Measurements from ENCODE around the gene CRIP3. TPM values are rescaled to one million over a fixed set of nuclear protein-coding genes. Genes with fewer than 3 reads are reported as not detected.

CRIP3 gene
- total and polyA plus RNA-seq, 2 of the 4 experiments (the other 2 are of a cell fraction): not detected

DNA sequence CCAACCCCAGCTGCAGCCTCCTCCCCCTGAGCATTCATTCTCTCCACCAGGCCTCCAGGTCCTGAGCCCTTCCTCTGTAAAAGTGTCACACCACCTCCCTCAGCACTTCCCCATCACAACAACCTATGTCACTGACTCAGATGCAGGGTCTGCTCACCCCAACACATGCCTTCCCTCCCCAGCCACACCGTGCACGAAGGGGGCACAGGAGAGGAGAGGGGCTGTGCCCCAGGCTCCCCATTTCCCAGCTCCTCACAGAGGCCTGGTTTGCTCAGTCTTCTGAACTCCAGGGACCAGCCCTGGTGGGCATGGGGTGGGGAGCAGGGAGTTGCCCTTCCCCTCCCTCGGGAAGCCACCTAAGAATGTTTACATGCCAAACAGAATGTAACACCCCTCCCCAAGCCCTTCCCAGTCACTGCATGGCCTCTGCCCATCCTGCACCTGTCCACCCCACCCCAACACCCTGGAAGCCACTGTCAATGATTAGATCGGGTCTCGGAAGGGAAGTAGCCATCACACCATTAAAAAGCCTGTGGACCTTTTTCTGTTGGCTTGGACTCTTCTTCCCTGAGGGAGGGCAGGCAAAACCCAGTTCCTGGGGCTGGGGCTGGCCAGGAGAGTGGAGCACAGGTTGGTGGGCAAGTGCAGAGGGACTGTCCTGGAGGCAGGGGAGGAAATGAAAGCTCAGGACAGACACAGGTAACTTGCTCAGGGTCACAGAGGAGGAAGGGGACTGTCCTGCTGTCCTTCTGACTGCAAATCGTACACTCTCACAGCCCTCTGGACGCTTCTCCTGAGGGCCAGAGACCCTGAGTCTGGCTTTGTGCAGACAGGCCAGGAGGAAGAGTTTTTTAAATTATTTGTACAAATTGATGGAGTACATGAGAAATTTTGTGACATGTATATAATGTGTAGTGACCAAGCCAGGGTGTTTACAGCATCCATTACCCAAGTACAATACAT is 20.6 kb downstream of the CRIP3 start:
- no peaks in the 10 kb centered on the region for H3K79me1 ChIP-seq (ENCODE audit: low read depth in 1 of 2, low read length in 2 of 2)
- H4K91ac ChIP-seq (ENCODE audit: insufficient read depth, low read depth, low read length): no peak overlapping the region
- no peak overlapping the region for H3K56ac ChIP-seq (ENCODE audit: extremely low read depth, insufficient read depth, low read length)
- no peak overlapping the region for H3K18ac ChIP-seq (ENCODE audit: low read depth, low read length)
- no peaks in the 10 kb centered on the region for H3K9me1 ChIP-seq (ENCODE audit: insufficient read depth, low read length)
- H2AFZ ChIP-seq (replicated peaks; ENCODE audit: low read length, poor library complexity): no peak overlapping the region
- POLR2A ChIA-PET (ENCODE audit: unreplicated experiment): no interaction called here
- no peak overlapping the region for H2AK9ac ChIP-seq (replicated peaks; ENCODE audit: low read depth, low read length, poor library complexity)
- H3K4me3 ChIP-seq (ENCODE audit: insufficient read depth, low read depth, low read length): no peak overlapping the region
- no peak overlapping the region for H2BK15ac ChIP-seq (ENCODE audit: low read depth, low read length)
- no peak overlapping the region for H2BK120ac ChIP-seq (ENCODE audit: low read depth, low read length)
- intact Hi-C loops (cut with micrococcal nuclease) (no loop called here), in situ Hi-C loops (cut with MboI; ENCODE audit: low sequenced_read_pairs) (no loop called here), dilution Hi-C loops (cut with HindIII; ENCODE audit: low sequenced_read_pairs, unreplicated experiment) (no loop called here)
- no peak overlapping the region for H4K8ac ChIP-seq (ENCODE audit: low read depth in 2 of 2, low read length in 2 of 2)
- no peak overlapping the region for H2BK5ac ChIP-seq (ENCODE audit: low read depth, low read length, poor library complexity, severe bottlenecking)
- DNase-seq (no peak), ATAC-seq (ENCODE audit: low read depth) (no peak)
- no peak overlapping the region for H3K4me2 ChIP-seq (ENCODE audit: low read depth, low read length)
- no TSS peak for BruUV-seq (replicated peaks)
- no peaks in the 10 kb centered on the region for H3K9me3 ChIP-seq (ENCODE audit: control insufficient read depth, insufficient read depth, low read length)
- H3K27ac ChIP-seq (ENCODE audit: insufficient read depth, low read length): no peak overlapping the region
- no peaks in the 10 kb centered on the region for H3K36me3 ChIP-seq (ENCODE audit: control insufficient read depth, insufficient read depth, low read length)
- H2AK5ac ChIP-seq (ENCODE audit: low read depth, low read length): no peak overlapping the region
- H3K4ac ChIP-seq (ENCODE audit: low read depth, low read length): no peak overlapping the region
- no peak overlapping the region for H3K23ac ChIP-seq (ENCODE audit: low read depth, low read length)
- H3K9ac ChIP-seq (ENCODE audit: low read depth, low read length): no peak overlapping the region
- H3K14ac ChIP-seq (replicated peaks; ENCODE audit: low read depth, low read length): no peak overlapping the region
- no CpG with 5 or more reads among the region's 7 CpGs for WGBS, 2 experiments (ENCODE audit: extremely low coverage in 2 of 2, insufficient read length in 1 of 2)
- no peaks in the 10 kb centered on the region for H3K4me1 ChIP-seq (ENCODE audit: control insufficient read depth, insufficient read depth, low read length)
- peaks cover 39% of the 10 kb centered on the region; the same call in 1 of the 2 replicates for H3K27me3 ChIP-seq (ENCODE audit: control insufficient read depth, insufficient read depth, low read length)
- H2BK20ac ChIP-seq (ENCODE audit: low read depth, low read length): no peak overlapping the region
- CTCF ChIA-PET: interaction anchor here (0.7 kb wide), 1 partner anchor 20 kb away, joined by 4 read pairs; the partner anchor contains the start of gene CRIP3
- no peak overlapping the region for H4K5ac ChIP-seq (ENCODE audit: low read depth, low read length)
- H4K20me1 ChIP-seq (ENCODE audit: insufficient read depth, low read length): no peaks in the 10 kb centered on the region
- TF ChIP-seq RFX5 (IDR thresholded peaks at IDR 0.05; ENCODE audit: low read depth, low read length): no peak
- no peak for TF ChIP-seq NFE2L2 (IDR thresholded peaks at IDR 0.05; ENCODE audit: low read depth, low read length)
- TF ChIP-seq CEBPB (IDR thresholded peaks at IDR 0.05; ENCODE audit: low read depth, low read length): no peak
- no peak for TF ChIP-seq CHD1 (IDR thresholded peaks at IDR 0.05; ENCODE audit: low read depth, low read length)
- no peak for TF ChIP-seq USF2 (IDR thresholded peaks at IDR 0.05; ENCODE audit: low read depth, low read length)
- TF ChIP-seq, protein P1, sequence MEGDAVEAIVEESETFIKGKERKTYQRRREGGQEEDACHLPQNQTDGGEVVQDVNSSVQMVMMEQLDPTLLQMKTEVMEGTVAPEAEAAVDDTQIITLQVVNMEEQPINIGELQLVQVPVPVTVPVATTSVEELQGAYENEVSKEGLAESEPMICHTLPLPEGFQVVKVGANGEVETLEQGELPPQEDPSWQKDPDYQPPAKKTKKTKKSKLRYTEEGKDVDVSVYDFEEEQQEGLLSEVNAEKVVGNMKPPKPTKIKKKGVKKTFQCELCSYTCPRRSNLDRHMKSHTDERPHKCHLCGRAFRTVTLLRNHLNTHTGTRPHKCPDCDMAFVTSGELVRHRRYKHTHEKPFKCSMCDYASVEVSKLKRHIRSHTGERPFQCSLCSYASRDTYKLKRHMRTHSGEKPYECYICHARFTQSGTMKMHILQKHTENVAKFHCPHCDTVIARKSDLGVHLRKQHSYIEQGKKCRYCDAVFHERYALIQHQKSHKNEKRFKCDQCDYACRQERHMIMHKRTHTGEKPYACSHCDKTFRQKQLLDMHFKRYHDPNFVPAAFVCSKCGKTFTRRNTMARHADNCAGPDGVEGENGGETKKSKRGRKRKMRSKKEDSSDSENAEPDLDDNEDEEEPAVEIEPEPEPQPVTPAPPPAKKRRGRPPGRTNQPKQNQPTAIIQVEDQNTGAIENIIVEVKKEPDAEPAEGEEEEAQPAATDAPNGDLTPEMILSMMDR (conservative IDR thresholded peaks at IDR 0.05; ENCODE audit: low read depth, low read length): no peak
- TF ChIP-seq FOS (IDR thresholded peaks at IDR 0.05; ENCODE audit: low read depth, low read length): no peak
- no peak for TF ChIP-seq BHLHE40 (IDR thresholded peaks at IDR 0.05; ENCODE audit: low read depth, low read length)
- TF ChIP-seq POLR2A (IDR thresholded peaks at IDR 0.05; ENCODE audit: low read depth, low read length): no peak
- TF ChIP-seq MAFK (IDR thresholded peaks at IDR 0.05; ENCODE audit: low read depth, low read length): no peak
- TF ChIP-seq MXI1 (IDR thresholded peaks at IDR 0.05; ENCODE audit: borderline replicate concordance, low read depth, low read length): no peak
- no peak for TF ChIP-seq RAD21 (IDR thresholded peaks at IDR 0.05; ENCODE audit: low read length)
- TF ChIP-seq, protein P2, sequence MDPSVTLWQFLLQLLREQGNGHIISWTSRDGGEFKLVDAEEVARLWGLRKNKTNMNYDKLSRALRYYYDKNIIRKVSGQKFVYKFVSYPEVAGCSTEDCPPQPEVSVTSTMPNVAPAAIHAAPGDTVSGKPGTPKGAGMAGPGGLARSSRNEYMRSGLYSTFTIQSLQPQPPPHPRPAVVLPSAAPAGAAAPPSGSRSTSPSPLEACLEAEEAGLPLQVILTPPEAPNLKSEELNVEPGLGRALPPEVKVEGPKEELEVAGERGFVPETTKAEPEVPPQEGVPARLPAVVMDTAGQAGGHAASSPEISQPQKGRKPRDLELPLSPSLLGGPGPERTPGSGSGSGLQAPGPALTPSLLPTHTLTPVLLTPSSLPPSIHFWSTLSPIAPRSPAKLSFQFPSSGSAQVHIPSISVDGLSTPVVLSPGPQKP (IDR thresholded peaks at IDR 0.05; ENCODE audit: borderline replicate concordance, low read depth, low read length): no peak
- TF ChIP-seq RCOR1 (IDR thresholded peaks at IDR 0.05; ENCODE audit: insufficient replicate concordance, low read length): no peak
- no peak for TF ChIP-seq SMC3 (IDR thresholded peaks at IDR 0.05; ENCODE audit: low read depth, low read length)

All from IMR-90 (cell line).